Neuronal stem cell (in vitro differentiated cells): Measurements from ENCODE around the gene MCU.
"Not testable (repeated sequence)": the region's sequence is repeated elsewhere in the genome, so short reads cannot be mapped to it uniquely, and the experiment has no call there.

Experiments
- DNase-seq: peaks from one replicate; pipeline ENCODE4 v3.0.0-alpha.2; 2013; ENCODE audit warnings: low spot score
- H2AFZ ChIP-seq: one replicate; pipeline ENCODE4 v1.6.1; 2013; ENCODE audit warnings: mild to moderate bottlenecking, low read length, inconsistent platforms
- H2AK5ac ChIP-seq: 2 replicates; pipeline ENCODE4 v1.6.1; 2013; ENCODE audit warnings: low read depth, mild to moderate bottlenecking, inconsistent platforms, low read length, moderate library complexity, mixed read lengths
- H2BK120ac ChIP-seq: 2 replicates; pipeline ENCODE4 v1.6.1; 2013; ENCODE audit warnings: low read depth, mild to moderate bottlenecking, inconsistent platforms, low read length, moderate library complexity, mixed read lengths
- H2BK12ac ChIP-seq: one replicate; pipeline ENCODE4 v1.6.1; 2013; ENCODE audit warnings: low read length, inconsistent platforms
- H2BK15ac ChIP-seq: 2 replicates; pipeline ENCODE4 v1.6.1; 2013; ENCODE audit warnings: mild to moderate bottlenecking, low read length, inconsistent platforms, mixed read lengths
- H2BK5ac ChIP-seq: one replicate; pipeline ENCODE4 v1.6.1; 2013; ENCODE audit warnings: inconsistent platforms, mild to moderate bottlenecking, low read length, moderate library complexity
- H3K14ac ChIP-seq: one replicate; pipeline ENCODE4 v1.6.1; 2013; ENCODE audit warnings: low read length, inconsistent platforms
- H3K18ac ChIP-seq: 2 replicates; pipeline ENCODE4 v1.6.1; 2013; ENCODE audit warnings: low read length, inconsistent platforms
- H3K23ac ChIP-seq: 2 replicates; pipeline ENCODE4 v1.6.1; 2013; ENCODE audit warnings: low read depth, mild to moderate bottlenecking, mixed read lengths, low read length, inconsistent platforms; ENCODE audit not compliant: poor library complexity
- H3K27ac ChIP-seq: replicated peaks from 3 replicates; pipeline ENCODE4 v1.5.1; 2013; ENCODE audit warnings: low read length, inconsistent platforms
- H3K27me3 ChIP-seq, 3 experiments: 2 replicates each; pipeline ENCODE4 v1.6.1; 2013; ENCODE audit warnings: low read length in 3 of 3, mild to moderate bottlenecking in 2 of 3, inconsistent platforms in 1 of 3, low read depth in 1 of 3, mixed read lengths in 1 of 3, moderate library complexity in 1 of 3; ENCODE audit not compliant: control insufficient read depth in 3 of 3, insufficient read depth in 3 of 3
- H3K36me3 ChIP-seq, 2 donors: replicated peaks in 1 of 2; 2 replicates each; pipeline ENCODE4 v1.6.1; 2013; ENCODE audit warnings: low read length in 2 of 2; ENCODE audit not compliant: control insufficient read depth in 2 of 2, insufficient read depth in 2 of 2
- H3K4ac ChIP-seq: 2 replicates; pipeline ENCODE4 v1.6.1; 2013; ENCODE audit warnings: inconsistent platforms, mild to moderate bottlenecking, low read length, moderate library complexity
- H3K4me1 ChIP-seq, 2 donors: 1 replicate in 1 of 2; 2 replicates in 1 of 2; pipeline ENCODE4 v1.6.1; 2013; ENCODE audit warnings: low read length in 2 of 2, low read depth in 1 of 2; ENCODE audit not compliant: control insufficient read depth in 2 of 2, insufficient read depth in 1 of 2
- H3K4me2 ChIP-seq: one replicate; pipeline ENCODE4 v1.6.1; 2013; ENCODE audit warnings: mild to moderate bottlenecking, low read length, inconsistent platforms; ENCODE audit not compliant: insufficient read depth, poor library complexity, severe bottlenecking
- H3K4me3 ChIP-seq, 2 donors: 2 replicates each; pipeline ENCODE4 v1.5.1; 2013; ENCODE audit warnings: low read length in 2 of 2, mild to moderate bottlenecking in 2 of 2, inconsistent platforms in 1 of 2, moderate library complexity in 1 of 2
- H3K79me1 ChIP-seq: one replicate; pipeline ENCODE4 v1.6.1; 2013; ENCODE audit warnings: low read depth, mild to moderate bottlenecking, inconsistent platforms, low read length, moderate library complexity
- H3K9ac ChIP-seq: one replicate; pipeline ENCODE4 v1.6.1; 2013; ENCODE audit warnings: mild to moderate bottlenecking, low read depth, low read length, inconsistent platforms; ENCODE audit not compliant: poor library complexity
- H3K9me3 ChIP-seq, 2 donors: replicated peaks in 1 of 2; 2 replicates each; pipeline versions ENCODE3 to v1.6.1; 2013; ENCODE audit warnings: low read length in 2 of 2, mild to moderate bottlenecking in 2 of 2, inconsistent platforms in 1 of 2, low read depth in 1 of 2, mixed read lengths in 1 of 2, moderate library complexity in 1 of 2; ENCODE audit not compliant: control insufficient read depth in 2 of 2, insufficient read depth in 1 of 2
- H4K8ac ChIP-seq: one replicate; pipeline ENCODE4 v1.6.1; 2013; ENCODE audit warnings: low read depth, mild to moderate bottlenecking, inconsistent platforms, low read length, moderate library complexity
- H4K91ac ChIP-seq: one replicate; pipeline ENCODE4 v1.6.1; 2013; ENCODE audit warnings: low read length, low read depth, mild to moderate bottlenecking, inconsistent platforms; ENCODE audit not compliant: poor library complexity
- WGBS, 2 donors: extraction: QIAGEN DNeasy Blood & Tissue Kit; methylation state at CpG; one replicate each; pipeline ENCODE4 v1.1.7; 2013; ENCODE audit warnings: missing lambda C conversion rate in 2 of 2, mixed read lengths in 1 of 2; ENCODE audit not compliant: insufficient read length in 2 of 2, insufficient replicate concordance in 1 of 2; ENCODE audit errors: extremely low coverage in 2 of 2; 5-methylcytosine and 5-hydroxymethylcytosine counted together

MCU gene

DNA sequence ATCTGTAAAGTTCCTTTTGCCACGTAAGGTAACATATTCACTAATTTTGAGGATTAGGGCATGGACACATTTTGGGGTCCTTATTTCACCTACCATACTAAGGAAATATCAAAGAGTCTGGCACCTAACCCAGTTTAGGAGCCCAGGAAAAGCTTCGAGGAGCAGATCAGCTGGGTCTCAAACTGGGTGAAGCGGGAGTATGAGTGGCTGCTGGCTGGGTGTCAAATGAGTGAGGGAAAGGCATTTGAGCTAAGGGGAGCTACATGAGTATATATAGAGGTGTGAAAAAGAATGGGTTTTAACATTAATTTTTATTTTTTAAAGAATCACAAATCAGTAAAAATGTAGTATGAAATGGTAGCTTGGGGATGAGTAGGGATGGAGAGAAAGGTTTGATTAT lies 71.3 kb downstream of the MCU start:
- Histone ChIP-seq H3K9ac (no peak overlapping the region), H4K8ac (no peak overlapping the region), H2BK5ac (no peak overlapping the region), H2BK12ac (no peak overlapping the region), H3K27me3 (no peaks in the 10 kb centered on the region), H3K4ac (no peak overlapping the region), H3K4me1 (no peaks in the 10 kb centered on the region), H3K14ac (no peak overlapping the region), H3K79me1 (no peaks in the 10 kb centered on the region), H3K4me2 (no peak overlapping the region), H3K23ac (no peak overlapping the region), H2BK15ac (no peak overlapping the region), H3K27ac (no peak overlapping the region), H3K36me3 (no peaks in the 10 kb centered on the region), H3K18ac (no peak overlapping the region), H2BK120ac (no peak overlapping the region), H2AK5ac (no peak overlapping the region), H4K91ac (no peak overlapping the region), H3K9me3 (peaks cover 0 to 18% of the 10 kb centered on the region in 2 donors), H2AFZ (no peak overlapping the region), H3K4me3 (no peak overlapping the region)
- no CpG with 5 or more reads among the region's 3 CpGs for WGBS, 2 donors
- no peak for DNase-seq

DNA sequence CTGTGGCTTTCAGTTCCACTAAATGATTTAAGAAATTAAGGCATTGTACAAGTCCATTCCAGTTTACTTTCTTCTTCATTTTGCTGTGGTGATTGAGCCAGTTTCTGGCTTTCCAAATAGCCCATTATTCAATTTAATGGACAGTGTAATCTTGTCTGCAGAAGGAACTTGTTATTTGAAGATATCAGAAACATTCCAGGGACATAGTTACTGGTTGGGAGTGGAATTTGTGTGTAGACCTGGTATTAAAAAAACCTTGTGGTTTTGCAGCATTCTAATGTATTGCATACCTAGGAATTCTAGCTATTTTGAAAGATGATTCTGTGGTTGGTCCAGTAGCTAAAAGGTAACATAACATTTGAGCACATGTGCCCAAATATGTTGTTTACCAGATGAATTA lies 72.2 kb downstream of the MCU start:
- Histone ChIP-seq H2AFZ (no peak overlapping the region), H3K4me2 (no peak overlapping the region), H3K14ac (no peak overlapping the region), H3K23ac (no peak overlapping the region), H3K4me1 (no peaks in the 10 kb centered on the region), H3K27me3 (no peaks in the 10 kb centered on the region), H3K9ac (no peak overlapping the region), H3K27ac (no peak overlapping the region), H2BK12ac (no peak overlapping the region), H3K18ac (no peak overlapping the region), H4K8ac (no peak overlapping the region), H2BK120ac (no peak overlapping the region), H3K36me3 (no peaks in the 10 kb centered on the region), H4K91ac (no peak overlapping the region), H2BK15ac (no peak overlapping the region), H3K4ac (no peak overlapping the region), H2AK5ac (no peak overlapping the region), H2BK5ac (no peak overlapping the region), H3K79me1 (no peaks in the 10 kb centered on the region), H3K9me3 (peaks cover 0 to 18% of the 10 kb centered on the region in 2 donors), H3K4me3 (no peak overlapping the region)
- no peak for DNase-seq

DNA sequence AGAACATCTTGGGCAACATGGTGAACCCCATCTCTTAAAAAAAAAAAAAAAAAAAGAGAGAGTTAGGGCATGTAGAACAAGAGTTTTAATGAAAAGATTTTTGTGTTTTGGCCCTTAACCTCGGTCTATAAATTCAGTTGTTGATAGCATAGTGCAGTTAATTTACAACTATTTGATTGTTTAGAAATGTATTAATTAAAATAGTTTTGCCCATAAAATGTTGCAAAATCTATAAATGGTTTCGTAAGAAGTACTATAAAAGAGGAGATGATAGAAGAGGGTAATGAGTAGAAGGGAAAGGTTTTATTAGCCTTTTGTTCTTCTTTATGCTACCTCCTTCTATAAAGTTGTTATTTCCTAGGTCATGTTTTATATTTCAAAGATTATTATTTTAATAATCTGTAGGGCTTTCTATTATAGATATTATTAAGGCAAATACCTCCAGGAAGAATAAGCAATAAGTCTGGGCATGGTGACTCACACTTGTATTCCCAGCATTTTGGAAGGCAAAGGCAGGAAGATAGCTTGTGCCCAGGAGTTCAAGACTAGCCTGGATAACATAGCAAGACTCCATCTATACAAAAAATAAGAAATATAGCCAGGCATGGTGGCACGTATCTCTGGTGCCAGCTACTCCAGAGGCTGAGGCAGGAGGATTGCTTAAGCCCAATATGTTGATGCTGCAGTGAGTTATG lies 73.3 kb downstream of the MCU start:
- Histone ChIP-seq H4K91ac (no peak overlapping the region), H3K14ac (no peak overlapping the region), H2AK5ac (no peak overlapping the region), H3K4me2 (no peak overlapping the region), H3K9me3 (peaks cover 0 to 18% of the 10 kb centered on the region in 2 donors), H3K4ac (no peak overlapping the region), H3K18ac (no peak overlapping the region), H2BK5ac (no peak overlapping the region), H3K27ac (no peak overlapping the region), H3K23ac (no peak overlapping the region), H2BK15ac (no peak overlapping the region), H2BK120ac (no peak overlapping the region), H2BK12ac (no peak overlapping the region), H3K36me3 (no peaks in the 10 kb centered on the region), H3K4me3 (no peak overlapping the region), H4K8ac (no peak overlapping the region), H3K4me1 (no peaks in the 10 kb centered on the region), H2AFZ (no peak overlapping the region), H3K79me1 (no peaks in the 10 kb centered on the region), H3K9ac (no peak overlapping the region), H3K27me3 (no peaks in the 10 kb centered on the region)
- 100% methylated on average over 1 of the region's 3 CpGs; no CpG with 5 or more reads in 1 of the 2 donors for WGBS, 2 donors
- no peak for DNase-seq

DNA sequence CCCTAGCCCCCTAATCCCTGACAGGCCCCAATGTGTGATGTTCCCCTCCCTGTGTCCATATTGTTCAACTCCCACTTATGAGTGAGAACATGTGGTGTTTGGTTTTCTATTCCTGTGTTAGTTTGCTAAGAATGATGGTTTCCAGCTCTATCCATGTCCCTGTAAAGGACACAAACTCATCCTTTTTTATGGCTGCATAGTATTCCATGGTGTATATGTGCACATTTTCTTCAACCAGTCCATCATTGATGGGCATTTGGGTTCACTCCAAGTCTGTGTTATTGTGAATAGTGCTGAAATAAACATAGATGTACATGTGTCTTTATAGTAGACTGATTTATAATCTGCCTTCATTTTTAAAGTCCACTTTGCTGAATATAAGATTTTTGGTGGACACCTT lies 79.3 kb downstream of the MCU start:
- not testable (repeated sequence) for H2BK120ac ChIP-seq, H2BK15ac ChIP-seq, H3K14ac ChIP-seq, H3K9ac ChIP-seq, H4K8ac ChIP-seq, H3K4ac ChIP-seq, H2BK12ac ChIP-seq, H3K18ac ChIP-seq, H3K4me2 ChIP-seq, H4K91ac ChIP-seq, H3K4me1 ChIP-seq, H2AK5ac ChIP-seq, H3K23ac ChIP-seq, H2AFZ ChIP-seq, H3K4me3 ChIP-seq, H3K27me3 ChIP-seq, H3K36me3 ChIP-seq, H3K79me1 ChIP-seq, DNase-seq, H3K27ac ChIP-seq, H2BK5ac ChIP-seq
- peaks cover 5 to 23% of the 10 kb centered on the region in 2 donors for H3K9me3 ChIP-seq
